NCI-H460 (cell line): ENCODE data around the gene SCN1B. TPM values are rescaled to one million over a fixed set of nuclear protein-coding genes. Genes with fewer than 3 reads are reported as not detected.

ENCODE experiments used
- DNase-seq: peaks from one replicate; pipeline ENCODE4 v3.0.0-alpha.2; 2016; ENCODE audit warnings: low read depth; ENCODE audit errors: extremely low read depth
- total RNA-seq: library from RNA; depleted of rRNA; stranded (reverse); fragments of >200 nt; shearing (Covaris generic); gene quantifications from 2 replicates; pipeline ENCODE4 v1.2.3, GENCODE V29; 2014

SCN1B gene
- total RNA-seq, 1 experiment from 2014 or later, result 0.82 TPM

DNA sequence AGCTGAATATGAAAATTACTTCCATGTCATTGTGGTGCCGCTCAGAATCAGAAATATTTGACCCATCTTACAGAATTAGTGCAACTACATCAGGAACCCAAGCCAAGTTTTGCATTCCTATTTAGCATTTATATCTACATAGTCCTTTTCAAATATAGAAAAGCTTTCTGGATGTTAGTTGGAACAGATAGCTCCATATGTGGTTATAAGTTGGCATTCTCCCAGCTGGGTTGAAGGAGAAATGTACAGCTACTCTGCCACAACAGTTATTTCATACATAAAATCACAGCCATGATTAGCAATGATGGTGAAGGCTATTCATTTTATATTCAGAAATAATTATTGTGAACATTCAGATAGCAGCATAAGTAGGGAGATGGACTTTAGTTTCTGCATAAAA is 39.4 kb downstream of the SCN1B start:
- no peak for DNase-seq

DNA sequence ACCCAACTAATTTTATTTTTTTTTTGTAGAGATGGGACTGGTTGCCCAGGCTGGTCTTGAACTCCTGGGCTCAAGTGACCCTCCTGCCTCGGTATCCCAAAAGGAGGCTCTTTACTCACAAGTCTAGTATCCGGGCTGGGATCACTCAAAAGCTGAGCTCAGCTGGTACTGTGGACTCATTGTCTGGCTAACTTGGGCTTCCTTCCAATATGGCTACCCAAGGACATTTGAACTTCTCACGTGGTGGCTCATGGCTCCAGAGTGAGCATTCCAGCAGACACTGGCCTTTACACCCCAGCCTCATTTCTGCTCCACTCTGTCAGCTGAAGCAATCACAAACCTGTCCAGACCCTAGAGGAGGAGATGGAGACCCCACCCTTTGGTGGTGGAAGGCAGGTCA is 40.2 kb downstream of the SCN1B start:
- DNase-seq, result no peak

- no peak for DNase-seq
Observed at GRCh38 chr19:35073516-35073915, 43.2 kb downstream of the SCN1B start.

GRCh38 chr19:35073941-35074340 is 43.7 kb downstream of the SCN1B start:
- DNase-seq, result no peak

- DNase-seq, result no peak
Observed at GRCh38 chr19:35074426-35075201, 44.3 kb downstream of the SCN1B start.

- DNase-seq, result no peak
Observed at GRCh38 chr19:35075202-35076025, 45.1 kb downstream of the SCN1B start.

DNA sequence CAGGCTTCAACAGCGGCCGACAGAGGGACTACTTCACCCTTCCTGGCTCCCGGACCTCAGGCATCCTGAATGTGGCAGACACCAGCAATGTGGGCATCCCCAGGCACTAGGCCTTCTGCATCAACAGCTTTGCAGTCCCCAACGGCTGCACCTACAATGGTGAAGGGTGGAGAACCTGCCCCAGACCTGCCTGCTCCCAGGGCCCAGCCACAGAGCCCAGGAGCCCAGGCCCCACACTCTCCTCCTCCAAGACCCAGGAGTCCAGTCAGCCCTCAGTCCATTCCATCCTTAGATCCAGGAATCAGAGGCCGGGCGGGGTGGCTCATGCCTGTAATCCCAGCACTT is 45.7 kb downstream of the SCN1B start:
- no peak for DNase-seq

DNA sequence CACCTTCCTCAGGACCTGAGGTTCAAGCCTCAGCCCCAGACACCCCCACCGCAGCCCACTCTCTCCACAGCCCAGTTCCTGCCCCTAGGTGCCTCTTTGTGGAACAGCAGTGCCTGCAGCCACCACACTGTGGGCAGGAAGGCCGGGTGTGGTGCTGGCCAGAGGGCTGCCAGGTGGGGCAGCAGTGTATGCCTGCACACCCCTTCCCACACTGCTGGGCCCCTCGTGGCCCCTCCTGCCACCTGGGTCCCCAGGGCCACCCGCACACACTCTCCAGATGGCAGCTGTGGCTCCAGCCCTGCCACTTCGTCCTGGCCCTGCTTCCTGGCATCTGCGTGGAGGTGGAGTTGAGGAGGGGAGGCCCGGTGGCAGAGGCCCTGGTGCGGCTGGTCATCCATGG is 46.4 kb downstream of the SCN1B start:
- no peak for DNase-seq

- DNase-seq, result no peak
Observed at GRCh38 chr19:35077411-35078223, 47.3 kb downstream of the SCN1B start.

GRCh38 chr19:35079826-35080225 is 49.6 kb downstream of the SCN1B start:
- no peak for DNase-seq

GRCh38 chr19:35080613-35081170 is 50.4 kb downstream of the SCN1B start:
- DNase-seq, result no peak

DNA sequence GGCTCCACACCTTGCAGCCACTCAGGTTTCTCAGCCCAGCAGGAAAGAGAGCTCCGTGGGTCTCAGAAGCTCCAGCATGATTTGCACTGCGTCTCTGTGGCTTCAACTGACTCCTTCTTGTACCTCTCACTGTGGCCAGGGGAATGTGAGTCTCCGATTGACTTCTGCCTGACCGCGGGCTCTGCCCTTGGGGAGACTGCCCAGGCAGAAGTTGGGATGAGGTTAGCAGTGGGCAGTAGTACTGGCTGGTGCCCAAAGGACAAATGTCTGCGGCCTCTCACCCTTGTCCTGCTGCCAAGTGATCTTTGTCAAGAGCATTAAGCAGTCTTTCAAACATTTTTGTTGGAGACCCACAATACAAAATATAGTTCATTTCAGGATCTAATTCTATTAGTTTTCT is 50.9 kb downstream of the SCN1B start:
- DNase-seq, result no peak

GRCh38 chr19:35083691-35084508 is 53.6 kb downstream of the SCN1B start:
- no peak for DNase-seq

GRCh38 chr19:35084509-35084762 is 54.2 kb downstream of the SCN1B start:
- no peak for DNase-seq

DNA sequence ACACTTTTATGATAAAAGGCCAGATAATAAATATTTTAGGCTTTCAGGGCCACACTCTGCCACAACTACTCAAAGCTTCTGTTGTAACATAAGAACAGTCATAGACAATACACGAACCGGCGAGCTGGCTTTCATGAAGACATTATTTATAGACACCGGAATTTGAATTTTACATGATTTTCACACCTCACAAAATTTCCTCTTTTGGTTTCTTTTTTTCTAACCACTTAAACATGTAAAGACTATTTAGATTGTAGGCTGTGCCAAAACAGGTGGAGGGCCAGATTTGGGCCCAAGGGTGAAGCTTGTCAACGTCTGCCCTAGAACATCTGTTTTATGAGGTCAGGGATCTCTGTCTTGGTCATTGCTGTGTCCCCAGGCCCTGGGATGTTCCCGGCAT is 55.7 kb downstream of the SCN1B start:
- DNase-seq, result no peak

GRCh38 chr19:35086455-35086854 is 56.2 kb downstream of the SCN1B start:
- no peak for DNase-seq

DNA sequence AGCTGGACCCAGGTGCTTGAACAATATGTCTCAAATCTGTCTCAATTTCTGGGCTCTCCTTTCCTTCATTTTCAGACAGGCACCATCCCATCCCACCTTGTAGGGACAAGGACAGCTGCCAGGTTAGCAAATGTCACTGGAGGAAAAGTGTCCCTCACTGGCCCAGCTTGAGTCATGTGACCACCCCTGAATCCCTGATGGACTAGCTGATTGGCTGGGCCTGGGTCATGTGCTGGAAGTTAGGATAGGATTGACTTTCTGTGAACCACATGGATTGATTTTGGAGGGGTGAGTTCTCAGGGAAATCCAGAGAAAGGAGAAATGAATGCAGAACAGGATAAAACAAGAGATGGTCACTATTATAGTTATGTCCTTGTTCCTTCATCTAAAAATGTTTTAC is 57.1 kb downstream of the SCN1B start:
- no peak for DNase-seq

DNA sequence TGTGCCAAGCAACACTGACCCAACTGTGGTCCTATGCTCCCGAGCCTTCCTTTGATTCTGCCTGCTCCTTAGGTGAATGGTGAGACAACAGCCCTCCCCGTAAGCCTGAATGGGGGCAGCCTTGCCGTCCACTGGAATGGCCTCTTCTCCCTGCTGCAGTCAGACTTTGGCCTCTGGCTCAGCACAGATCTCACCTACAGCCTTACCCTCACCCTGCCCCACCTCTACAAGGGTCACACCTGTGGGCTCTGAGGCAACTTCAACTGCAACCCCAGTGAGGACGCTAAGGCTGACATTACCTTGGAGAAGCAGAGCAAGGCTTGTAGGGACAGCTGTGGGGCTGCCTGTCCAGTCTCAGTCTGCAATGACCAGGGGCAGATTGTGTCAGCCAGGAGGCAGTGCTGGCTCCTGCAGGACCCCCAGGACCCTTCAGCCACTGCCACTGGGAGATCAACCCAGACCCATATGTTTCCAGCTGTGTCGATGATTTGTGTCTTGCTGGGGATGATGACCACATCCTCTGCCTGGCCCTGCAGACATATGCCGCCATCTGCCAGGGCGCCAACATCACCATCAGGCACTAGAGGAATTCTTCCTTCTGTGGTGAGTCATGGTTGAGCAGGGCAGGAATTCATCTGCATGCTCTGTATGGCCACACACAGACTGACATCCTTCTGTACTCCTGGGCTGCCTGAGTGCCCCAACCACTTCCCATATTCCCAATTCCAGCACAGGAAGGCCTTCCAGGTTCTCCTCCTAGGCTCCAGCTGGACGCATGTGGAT is 58.1 kb downstream of the SCN1B start:
- no peak for DNase-seq

GRCh38 chr19:35089554-35089953 is 59.3 kb downstream of the SCN1B start:
- DNase-seq, result no peak
